Peyer's patch (tissue), 4 donors: ENCODE results near the gene POLR3F.

Experiments used
- CTCF ChIP-seq, 6 experiments: fragments of 450-650 bp in 4 of 6; fragments of 200-600 bp in 2 of 6; sonication (generic) in 1 of 6; IDR thresholded peaks; one replicate each; pipeline ENCODE4 v1.5.1; 2017 to 2019; ENCODE audit warnings: antibody characterized with exemption in 6 of 6, mild to moderate bottlenecking in 3 of 6, moderate library complexity in 1 of 6
- POLR2A ChIP-seq, 2 donors: fragments of 450-650 bp; IDR thresholded peaks; one replicate each; pipeline ENCODE4 v1.5.1; 2017; ENCODE audit warnings: antibody characterized with exemption in 2 of 2, mild to moderate bottlenecking in 2 of 2, moderate library complexity in 2 of 2

GRCh38 chr20:18533978-18534644, 66.9 kb downstream of the POLR3F start:
- no peak for TF ChIP-seq CTCF (IDR thresholded peaks at IDR 0.05)
- TF ChIP-seq POLR2A (IDR thresholded peaks at IDR 0.05) = no peak
